SK-N-MC (cell line): ENCODE results near the gene HELZ.

Experiments
- EZH2 ChIP-seq: fragments of 200-600 bp; sonication (generic); IDR thresholded peaks from one replicate; pipeline ENCODE4 v1.6.1; 2017; ENCODE audit warnings: antibody characterized with exemption
- POLR2AphosphoS5 ChIP-seq: IDR thresholded peaks from 2 replicates; pipeline ENCODE4 v1.6.1; 2012; ENCODE audit warnings: mild to moderate bottlenecking, low read depth, low read length, borderline replicate concordance

DNA sequence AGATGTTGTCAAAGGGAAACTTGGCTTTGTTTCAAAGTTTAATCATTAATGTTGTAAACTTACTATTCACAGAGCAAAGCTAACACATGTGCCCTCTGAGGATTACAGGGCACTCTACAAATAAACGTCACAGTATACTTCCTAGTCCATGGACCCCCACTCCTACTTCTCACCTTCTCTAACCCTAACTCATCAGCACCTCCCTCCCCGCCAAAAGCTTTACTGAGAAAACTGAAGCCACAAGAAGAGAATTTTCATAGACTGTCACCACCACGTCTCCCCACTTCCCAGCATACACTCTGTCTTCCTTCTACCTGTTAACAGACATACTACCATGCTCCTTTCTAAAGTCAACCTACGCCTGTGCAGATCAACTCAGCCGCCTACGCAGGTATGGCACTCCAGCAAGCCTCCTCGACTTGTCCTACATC lies 29.0 kb downstream of the HELZ start:
- no peak for TF ChIP-seq POLR2AphosphoS5
- TF ChIP-seq EZH2, result no peak
